Measurements from ENCODE around the gene CBR1. TPM values are rescaled to one million over a fixed set of nuclear protein-coding genes. Genes with fewer than 3 reads are reported as not detected.

The CBR1 gene
- total RNA-seq, 1 donor from 2014 or later = 71.2 TPM

DNA sequence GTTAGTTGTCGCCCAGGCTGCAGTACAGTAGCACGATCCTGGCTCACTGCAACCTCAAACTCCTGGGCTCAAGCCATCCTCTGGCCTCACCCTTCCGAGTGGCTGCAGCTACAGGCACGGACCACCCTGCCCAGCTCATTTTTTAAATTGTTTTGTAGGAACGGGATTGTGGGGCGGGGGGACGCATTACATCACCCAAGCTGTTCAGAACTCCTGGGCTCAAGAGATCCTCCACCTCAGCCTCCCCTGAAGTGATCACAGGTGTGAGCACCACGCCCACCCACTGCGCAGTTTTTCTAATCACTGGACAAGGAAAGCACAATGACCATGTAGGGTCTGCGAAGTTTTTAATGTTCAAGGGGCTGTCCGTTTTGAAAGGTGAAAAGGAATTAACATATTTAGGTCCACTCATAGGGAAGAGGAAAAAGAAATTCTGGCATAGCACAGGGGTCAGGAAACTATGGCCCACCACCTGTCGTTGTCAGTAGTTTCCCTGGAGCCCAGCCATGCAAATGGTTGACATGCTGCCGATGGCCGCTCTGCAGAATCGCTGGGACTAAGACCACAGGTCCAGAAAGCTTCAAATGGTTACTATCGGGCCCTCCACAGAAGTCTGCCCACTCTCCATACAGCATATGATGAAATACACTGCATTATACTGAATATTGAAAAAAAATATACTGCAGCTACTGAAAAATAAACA lies 35.5 kb upstream of the CBR1 start:
- no peak overlapping the region for H3K4me3 ChIP-seq
- intact Hi-C loops (cut with DNase I) = no loop called here
- peaks cover 40% of the 10 kb centered on the region for H3K36me3 ChIP-seq
- no peaks in the 10 kb centered on the region for H3K4me1 ChIP-seq
- TF ChIP-seq, protein P1, sequence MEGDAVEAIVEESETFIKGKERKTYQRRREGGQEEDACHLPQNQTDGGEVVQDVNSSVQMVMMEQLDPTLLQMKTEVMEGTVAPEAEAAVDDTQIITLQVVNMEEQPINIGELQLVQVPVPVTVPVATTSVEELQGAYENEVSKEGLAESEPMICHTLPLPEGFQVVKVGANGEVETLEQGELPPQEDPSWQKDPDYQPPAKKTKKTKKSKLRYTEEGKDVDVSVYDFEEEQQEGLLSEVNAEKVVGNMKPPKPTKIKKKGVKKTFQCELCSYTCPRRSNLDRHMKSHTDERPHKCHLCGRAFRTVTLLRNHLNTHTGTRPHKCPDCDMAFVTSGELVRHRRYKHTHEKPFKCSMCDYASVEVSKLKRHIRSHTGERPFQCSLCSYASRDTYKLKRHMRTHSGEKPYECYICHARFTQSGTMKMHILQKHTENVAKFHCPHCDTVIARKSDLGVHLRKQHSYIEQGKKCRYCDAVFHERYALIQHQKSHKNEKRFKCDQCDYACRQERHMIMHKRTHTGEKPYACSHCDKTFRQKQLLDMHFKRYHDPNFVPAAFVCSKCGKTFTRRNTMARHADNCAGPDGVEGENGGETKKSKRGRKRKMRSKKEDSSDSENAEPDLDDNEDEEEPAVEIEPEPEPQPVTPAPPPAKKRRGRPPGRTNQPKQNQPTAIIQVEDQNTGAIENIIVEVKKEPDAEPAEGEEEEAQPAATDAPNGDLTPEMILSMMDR (IDR thresholded peaks at IDR 0.05) = no peak
- H3K27ac ChIP-seq = no peak overlapping the region
- ATAC-seq (no peak), DNase-seq (no peak)
- H3K9me3 ChIP-seq = no peaks in the 10 kb centered on the region
- no peaks in the 10 kb centered on the region for H3K27me3 ChIP-seq

DNA sequence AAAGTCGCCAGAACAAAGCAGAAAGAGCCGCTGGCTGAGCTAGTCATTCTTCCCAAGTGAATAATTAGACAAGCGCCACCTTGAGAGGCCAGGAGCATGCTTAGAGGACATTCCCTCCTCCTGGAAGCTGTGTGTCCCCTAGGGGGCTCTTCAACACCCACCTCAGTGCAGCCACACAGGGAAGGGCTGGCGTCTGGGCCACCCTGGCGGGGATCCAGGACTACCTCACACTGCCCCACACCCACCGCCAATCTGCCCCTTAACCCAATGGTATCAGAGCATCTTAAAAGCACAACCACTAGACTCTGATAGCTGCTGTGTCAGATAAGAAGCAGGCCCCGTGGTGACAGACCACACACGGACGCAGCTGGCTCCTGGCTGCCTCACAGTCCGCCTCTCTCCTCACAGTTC lies 34.4 kb upstream of the CBR1 start:
- Histone ChIP-seq H3K4me3 (no peak overlapping the region), H3K27ac (no peak overlapping the region), H3K36me3 (peaks cover 47% of the 10 kb centered on the region), H3K27me3 (no peaks in the 10 kb centered on the region), H3K4me1 (no peaks in the 10 kb centered on the region), H3K9me3 (no peaks in the 10 kb centered on the region)
- ATAC-seq = peak; percentile 36
- intact Hi-C loops (cut with DNase I) = no loop called here
- TF ChIP-seq, protein P1 (IDR thresholded peaks at IDR 0.05) = no peak
- no peak for DNase-seq

DNA sequence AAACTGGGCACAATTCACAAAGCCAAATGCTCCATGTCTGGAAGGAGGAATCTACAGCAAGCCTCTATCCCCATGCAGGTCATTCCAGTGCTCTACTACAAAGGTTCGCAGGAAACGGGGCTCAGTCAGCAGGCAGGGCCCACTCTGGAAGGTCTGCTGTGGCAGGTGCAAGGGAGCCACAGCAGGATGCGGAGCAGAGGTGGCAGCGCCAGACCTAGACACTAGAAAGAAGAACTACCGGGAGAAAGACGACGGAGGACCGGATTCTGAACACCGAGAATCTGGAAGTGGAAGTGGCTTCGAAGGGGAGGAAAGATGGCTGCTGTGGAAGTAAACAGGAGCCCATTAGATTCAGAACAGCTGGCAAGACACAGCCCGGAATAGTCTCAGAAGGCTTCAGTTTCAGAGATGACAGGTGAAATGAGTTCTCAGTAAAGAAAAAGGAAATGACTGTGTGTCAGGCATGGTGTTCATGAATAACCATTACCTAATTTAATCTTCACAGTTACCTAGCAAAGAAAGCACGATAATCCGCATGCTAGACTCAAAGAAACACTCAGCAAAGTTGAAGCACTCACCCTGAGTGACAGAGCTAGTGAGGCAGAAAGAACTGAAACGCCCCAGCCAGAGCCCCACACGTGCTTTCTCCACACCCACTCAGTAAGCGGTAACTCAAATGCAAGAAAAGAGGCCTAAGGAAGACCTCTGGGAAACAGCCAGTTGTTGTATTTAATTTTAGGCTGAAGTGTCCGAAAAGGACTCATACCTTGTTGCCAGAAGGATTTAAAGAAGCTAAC lies 30.9 kb upstream of the CBR1 start:
- no peaks in the 10 kb centered on the region for H3K27me3 ChIP-seq
- H3K4me1 ChIP-seq = no peaks in the 10 kb centered on the region
- intact Hi-C loops (cut with DNase I) = no loop called here
- peaks cover 78% of the 10 kb centered on the region for H3K36me3 ChIP-seq
- H3K9me3 ChIP-seq = no peaks in the 10 kb centered on the region
- H3K27ac ChIP-seq = no peak overlapping the region
- H3K4me3 ChIP-seq = no peak overlapping the region
- no peak for DNase-seq
- TF ChIP-seq, protein P1 (IDR thresholded peaks at IDR 0.05) = no peak
- ATAC-seq = no peak

DNA sequence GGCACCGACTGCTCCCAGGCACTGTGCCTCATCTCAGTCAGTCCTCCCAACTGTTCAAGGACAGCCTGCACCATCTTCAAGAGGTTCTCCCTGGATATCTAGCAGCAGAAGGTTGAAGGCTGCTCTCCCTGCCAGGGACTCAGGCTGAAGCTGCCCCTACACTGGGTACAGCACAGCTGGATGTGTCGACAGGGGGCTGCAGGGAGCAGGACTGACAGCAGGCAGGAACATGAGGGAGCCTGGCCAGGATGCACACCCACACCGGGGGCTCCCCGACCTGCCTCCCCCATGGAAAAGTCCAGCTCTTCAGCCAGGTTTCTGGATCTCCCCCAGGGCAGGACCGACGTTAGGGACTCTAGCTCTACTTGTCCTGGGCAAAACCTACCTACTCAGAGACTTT lies 30.0 kb upstream of the CBR1 start:
- ATAC-seq = peak; percentile 35
- intact Hi-C loops (cut with DNase I) = no loop called here
- Histone ChIP-seq H3K27ac (no peak overlapping the region), H3K4me3 (no peak overlapping the region), H3K27me3 (no peaks in the 10 kb centered on the region), H3K36me3 (peaks cover 83% of the 10 kb centered on the region), H3K4me1 (no peaks in the 10 kb centered on the region), H3K9me3 (no peaks in the 10 kb centered on the region)
- TF ChIP-seq, protein P1 (IDR thresholded peaks at IDR 0.05) = no peak
- no peak for DNase-seq

DNA sequence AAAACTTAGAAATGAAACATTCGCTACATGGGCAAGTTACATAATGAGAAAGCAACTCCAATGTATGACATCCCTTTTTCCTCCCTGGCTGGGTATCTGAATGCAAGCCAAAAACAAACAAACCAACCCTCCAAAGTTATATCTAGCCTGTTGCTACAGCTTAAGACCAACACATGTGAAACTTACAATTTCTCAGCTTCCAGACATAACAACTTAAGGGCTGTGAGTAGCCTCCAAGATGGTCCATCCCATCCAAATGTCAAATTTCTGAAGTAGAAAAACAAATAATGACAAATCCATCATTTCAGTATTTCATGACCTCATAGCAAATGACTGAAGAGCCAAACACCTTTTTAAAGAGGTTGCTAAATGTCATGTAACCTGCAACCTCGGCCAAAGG lies 29.4 kb upstream of the CBR1 start:
- no peak overlapping the region for H3K27ac ChIP-seq
- intact Hi-C loops (cut with DNase I) = no loop called here
- H3K36me3 ChIP-seq = peaks cover 83% of the 10 kb centered on the region
- H3K9me3 ChIP-seq = no peaks in the 10 kb centered on the region
- H3K4me1 ChIP-seq = peaks cover under 1% of the 10 kb centered on the region
- TF ChIP-seq, protein P1 (IDR thresholded peaks at IDR 0.05) = no peak
- ATAC-seq = peak; percentile 38
- no peak overlapping the region for H3K4me3 ChIP-seq
- no peak for DNase-seq
- H3K27me3 ChIP-seq = no peaks in the 10 kb centered on the region

Data from upper lobe of right lung (tissue), 1 donor.